H9 (cell line): Measurements from ENCODE around the gene CRISPLD2. TPM values are rescaled to one million over a fixed set of nuclear protein-coding genes. Genes with fewer than 3 reads are reported as not detected.

ENCODE experiments used
- DNase-seq: peaks from one replicate; pipeline ENCODE4 v3.0.0-alpha.2; 2017
- H2AFZ ChIP-seq: one replicate; pipeline ENCODE4 v1.6.1; 2013; ENCODE audit warnings: mild to moderate bottlenecking, low read length, control low read depth, moderate library complexity
- H2AK5ac ChIP-seq: 2 replicates; pipeline ENCODE4 v1.6.1; 2013; ENCODE audit warnings: low read length, control low read depth, mixed read lengths; ENCODE audit not compliant: insufficient read length
- H2BK120ac ChIP-seq: one replicate; pipeline ENCODE4 v1.6.1; 2013; ENCODE audit warnings: low read depth, mild to moderate bottlenecking, low read length, control low read depth, inconsistent platforms; ENCODE audit not compliant: poor library complexity, severe bottlenecking
- H2BK12ac ChIP-seq: 2 replicates; pipeline ENCODE4 v1.6.1; 2013; ENCODE audit warnings: low read length, control low read depth, mixed read lengths, low read depth; ENCODE audit not compliant: insufficient read length
- H2BK15ac ChIP-seq: 2 replicates; pipeline ENCODE4 v1.6.1; 2013; ENCODE audit warnings: low read depth, low read length, control low read depth
- H2BK20ac ChIP-seq: one replicate; pipeline ENCODE4 v1.6.1; 2013; ENCODE audit warnings: low read depth, mild to moderate bottlenecking, low read length, control low read depth, inconsistent platforms; ENCODE audit not compliant: poor library complexity, severe bottlenecking
- H2BK5ac ChIP-seq: 2 replicates; pipeline ENCODE4 v1.6.1; 2013; ENCODE audit warnings: low read length, control low read depth, mixed read lengths; ENCODE audit not compliant: insufficient read length
- H3K14ac ChIP-seq: 2 replicates; pipeline ENCODE4 v1.6.1; 2013; ENCODE audit warnings: low read length, control low read depth; ENCODE audit not compliant: insufficient read depth
- H3K18ac ChIP-seq: 2 replicates; pipeline ENCODE4 v1.6.1; 2013; ENCODE audit warnings: low read depth, mild to moderate bottlenecking, mixed read lengths, low read length, control low read depth; ENCODE audit not compliant: insufficient read length
- H3K23ac ChIP-seq: 2 replicates; pipeline ENCODE4 v1.6.1; 2013; ENCODE audit warnings: low read length, control low read depth, mixed read lengths, low read depth; ENCODE audit not compliant: insufficient read length
- H3K23me2 ChIP-seq: 2 replicates; pipeline ENCODE4 v1.6.1; 2013; ENCODE audit warnings: low read depth, mild to moderate bottlenecking, mixed read lengths, low read length, control low read depth; ENCODE audit not compliant: insufficient read length, poor library complexity, severe bottlenecking
- H3K27ac ChIP-seq: 2 replicates; pipeline ENCODE4 v1.5.1; 2013; ENCODE audit warnings: low read length, control low read depth, mixed read lengths, low read depth; ENCODE audit not compliant: insufficient read length
- H3K27me3 ChIP-seq: 2 replicates; pipeline ENCODE4 v1.6.1; 2013; ENCODE audit warnings: low read length, control low read depth, inconsistent platforms; ENCODE audit not compliant: insufficient read depth
- H3K4ac ChIP-seq: 2 replicates; pipeline ENCODE4 v1.6.1; 2013; ENCODE audit warnings: low read depth, mild to moderate bottlenecking, control low read depth, inconsistent platforms, low read length, moderate library complexity
- H3K4me1 ChIP-seq: 2 replicates; pipeline ENCODE4 v1.6.1; 2013; ENCODE audit warnings: low read length, control low read depth, inconsistent platforms; ENCODE audit not compliant: insufficient read depth
- H3K4me2 ChIP-seq: 2 replicates; pipeline ENCODE4 v1.6.1; 2013; ENCODE audit warnings: low read length, control low read depth, mixed read lengths; ENCODE audit not compliant: insufficient read length, insufficient read depth
- H3K56ac ChIP-seq: 2 replicates; pipeline ENCODE4 v1.6.1; 2013; ENCODE audit warnings: low read depth, mild to moderate bottlenecking, mixed read lengths, low read length, control low read depth; ENCODE audit not compliant: insufficient read length
- H3K79me1 ChIP-seq: 2 replicates; pipeline ENCODE4 v1.6.1; 2013; ENCODE audit warnings: low read depth, mild to moderate bottlenecking, moderate library complexity, low read length, control low read depth, inconsistent platforms; ENCODE audit not compliant: insufficient read depth, poor library complexity, severe bottlenecking
- H3K79me2 ChIP-seq: 2 replicates; pipeline ENCODE4 v1.6.1; 2013; ENCODE audit warnings: low read length, control low read depth, inconsistent platforms; ENCODE audit not compliant: insufficient read depth
- H3K9ac ChIP-seq: 2 replicates; pipeline ENCODE4 v1.6.1; 2013; ENCODE audit warnings: low read length, control low read depth, mixed read lengths; ENCODE audit not compliant: insufficient read length; ENCODE audit errors: extremely low read depth
- H3K9me3 ChIP-seq: one replicate; pipeline ENCODE4 v1.6.1; 2013; ENCODE audit warnings: low read depth, low read length, inconsistent platforms; ENCODE audit not compliant: control insufficient read depth
- H3T11ph ChIP-seq: one replicate; pipeline ENCODE4 v1.6.1; 2013; ENCODE audit warnings: mild to moderate bottlenecking, low read length, control low read depth, inconsistent platforms
- H4K20me1 ChIP-seq: one replicate; pipeline ENCODE4 v1.6.1; 2013; ENCODE audit not compliant: control insufficient read depth, insufficient read length, insufficient read depth
- H4K5ac ChIP-seq: 2 replicates; pipeline ENCODE4 v1.6.1; 2013; ENCODE audit warnings: low read depth, mild to moderate bottlenecking, mixed read lengths, low read length, control low read depth; ENCODE audit not compliant: insufficient read length
- H4K8ac ChIP-seq: replicated peaks from 2 replicates; pipeline ENCODE4 v1.6.1; 2013; ENCODE audit warnings: low read length, control low read depth, mixed read lengths, low read depth; ENCODE audit not compliant: insufficient read length
- H4K91ac ChIP-seq: 2 replicates; pipeline ENCODE4 v1.6.1; 2013; ENCODE audit warnings: low read depth, mild to moderate bottlenecking, moderate library complexity, mixed read lengths, low read length, control low read depth; ENCODE audit not compliant: insufficient read length
- H3K27ac Mint-ChIP-seq, 3 experiments: 2 replicates in 2 of 3; 3 replicates in 1 of 3; pipeline ENCODE4 v1.8.0; 2020 to 2021; ENCODE audit warnings: mixed read lengths in 3 of 3, mild to moderate bottlenecking in 1 of 3, moderate library complexity in 1 of 3
- H3K27me3 Mint-ChIP-seq: 2 replicates; pipeline ENCODE4 v1.8.0; 2021; ENCODE audit warnings: low read depth, mild to moderate bottlenecking, moderate library complexity, mixed read lengths
- H3K36me3 Mint-ChIP-seq, 3 experiments: 2 replicates in 2 of 3; 3 replicates in 1 of 3; pipeline ENCODE4 v1.8.0; 2020 to 2021; ENCODE audit warnings: low read depth in 3 of 3, mixed read lengths in 3 of 3; ENCODE audit not compliant: insufficient read depth in 1 of 3
- H3K4me1 Mint-ChIP-seq, 2 experiments: 2 replicates each; pipeline ENCODE4 v1.8.0; 2020; ENCODE audit warnings: mixed read lengths in 2 of 2
- H3K4me3 Mint-ChIP-seq, 2 experiments: 2 replicates in 1 of 2; 3 replicates in 1 of 2; pipeline ENCODE4 v1.8.0; 2020 to 2021; ENCODE audit warnings: mild to moderate bottlenecking in 2 of 2, mixed read lengths in 2 of 2, moderate library complexity in 1 of 2
- H3K9me3 Mint-ChIP-seq, 2 experiments: 2 replicates in 1 of 2; 3 replicates in 1 of 2; pipeline ENCODE4 v1.8.0; 2020; ENCODE audit warnings: mild to moderate bottlenecking in 2 of 2, mixed read lengths in 2 of 2, moderate library complexity in 1 of 2
- CTCF ChIP-seq: fragments of 200-600 bp; sonication (generic); conservative IDR thresholded peaks from 3 replicates; pipeline ENCODE4 v1.8.0; 2021; ENCODE audit warnings: antibody characterized with exemption, mild to moderate bottlenecking
- WGBS: extraction: QIAGEN DNeasy Blood & Tissue Kit; methylation state at CpG from one replicate; pipeline ENCODE4 v1.1.7; 2013; ENCODE audit warnings: missing lambda C conversion rate, low lambda C conversion rate, mixed read lengths; ENCODE audit not compliant: insufficient read length; ENCODE audit errors: extremely low coverage; 5-methylcytosine and 5-hydroxymethylcytosine counted together
- total RNA-seq: library from RNA; stranded (reverse); gene quantifications from 2 replicates; pipeline ENCODE4 v1.2.1, GENCODE V29; 2021

Gene CRISPLD2
- total RNA-seq, 1 experiment from 2014 or later = 2.3 TPM

- Histone ChIP-seq H4K20me1 (no peaks in the 10 kb centered on the region), H3K14ac (no peak overlapping the region), H2BK12ac (no peak overlapping the region), H3K23ac (no peak overlapping the region), H3K4ac (no peak overlapping the region), H3K79me1 (no peaks in the 10 kb centered on the region), H2AK5ac (no peak overlapping the region), H4K5ac (no peak overlapping the region), H2AFZ (no peak overlapping the region), H3K4me1 (no peaks in the 10 kb centered on the region), H2BK15ac (no peak overlapping the region), H4K91ac (no peak overlapping the region), H3K27me3 (no peaks in the 10 kb centered on the region), H2BK5ac (no peak overlapping the region), H3K56ac (no peak overlapping the region), H3K4me2 (no peak overlapping the region), H4K8ac (no peak overlapping the region), H3K9ac (no peak overlapping the region), H2BK20ac (no peak overlapping the region), H3K18ac (no peak overlapping the region), H3K9me3 (no peaks in the 10 kb centered on the region), H3K23me2 (no peaks in the 10 kb centered on the region), H2BK120ac (no peak overlapping the region), H3K27ac (no peak overlapping the region), H3T11ph (no peak overlapping the region), H3K79me2 (no peaks in the 10 kb centered on the region)
- peaks cover 15% of the 10 kb centered on the region for H3K27me3 Mint-ChIP-seq
- WGBS = no CpG with 5 or more reads among the region's 26 CpGs
- TF ChIP-seq CTCF = no peak
- no peak overlapping the region for H3K27ac Mint-ChIP-seq
- H3K9me3 Mint-ChIP-seq = peaks cover 3 to 6% of the 10 kb centered on the region in 2 experiments; a peak in 3 of 5 replicates
- no peak for DNase-seq
- H3K4me1 Mint-ChIP-seq = peaks cover 6% of the 10 kb centered on the region in 2 experiments
- no peak overlapping the region for H3K4me3 Mint-ChIP-seq
- peaks cover 0 to 3% (median 0%) of the 10 kb centered on the region in 3 experiments; a peak in 1 of 7 replicates for H3K36me3 Mint-ChIP-seq
Observed at GRCh38 chr16:84806256-84806889, 13.4 kb upstream of the CRISPLD2 start.
